Lower lobe of right lung (tissue), 2 donors: ENCODE measurements around the gene KIAA0586. TPM values are rescaled to one million over a fixed set of nuclear protein-coding genes. Genes with fewer than 3 reads are reported as not detected.

Experiments used
- ATAC-seq, 2 donors: fragments of 200-7000 bp; cut with Tn5 transposase; one replicate each; pipeline ENCODE4 v1.9.1; 2020 to 2022; ENCODE audit warnings: mild to moderate bottlenecking in 2 of 2, moderate library complexity in 2 of 2
- DNase-seq: peaks from one replicate; pipeline ENCODE4 v3.0.0-alpha.2; 2020
- H3K27ac ChIP-seq: fragments of 200-600 bp; one replicate; pipeline ENCODE4 v1.8.0; 2022
- H3K27me3 ChIP-seq: fragments of 200-600 bp; one replicate; pipeline ENCODE4 v1.8.0; 2022; ENCODE audit warnings: low read depth
- H3K36me3 ChIP-seq: fragments of 200-600 bp; one replicate; pipeline ENCODE4 v1.8.0; 2022; ENCODE audit warnings: mild to moderate bottlenecking
- H3K4me1 ChIP-seq: fragments of 200-600 bp; one replicate; pipeline ENCODE4 v1.8.0; 2022
- H3K4me3 ChIP-seq: fragments of 200-600 bp; one replicate; pipeline ENCODE4 v1.8.0; 2022; ENCODE audit warnings: mild to moderate bottlenecking
- H3K9me3 ChIP-seq: fragments of 200-600 bp; one replicate; pipeline ENCODE4 v1.8.0; 2022
- intact Hi-C: fragments of 100-400 bp; cut with DNase I; formaldehyde crosslinking; loops from one replicate; pipeline ENCODE4 v1.11.0; 2022
- total RNA-seq: library from RNA; stranded (reverse); fragmentation: NEBNext Ultra II Directional; extraction: Animal tissue kit (Norgen Biotek cat#: 25700); gene quantifications from one replicate; pipeline ENCODE4 v1.2.1, GENCODE V29; 2021
- TF ChIP-seq, protein P1 (sequence below): fragments of 200-600 bp; IDR thresholded peaks from one replicate; pipeline ENCODE4 v1.8.0; 2022; ENCODE audit warnings: antibody characterized with exemption, mild to moderate bottlenecking
- donor health status: DM: no; HTN: yes; CAD: no; lungs with severe emphysema.

Gene KIAA0586
- total RNA-seq, 1 donor from 2014 or later: 13.8 TPM

DNA sequence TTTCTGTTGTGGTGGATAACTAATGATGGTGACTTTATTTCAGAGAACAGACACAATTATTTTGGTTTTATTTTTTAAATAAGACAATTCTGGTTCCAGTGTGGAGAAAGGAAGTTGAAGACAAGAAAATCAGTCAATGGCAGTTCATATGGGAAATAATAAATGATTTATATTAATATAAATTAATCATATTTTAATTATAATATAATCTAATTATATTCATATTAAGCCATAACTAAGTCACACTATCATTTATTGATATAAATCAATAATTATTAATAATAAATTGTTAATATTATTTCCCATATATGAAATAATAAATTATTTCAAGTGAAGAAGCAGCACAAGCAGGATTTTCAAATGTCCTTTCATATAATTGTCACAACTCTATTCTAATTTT is 29.0 kb upstream of the KIAA0586 start:
- Histone ChIP-seq H3K4me3 (no peak overlapping the region), H3K9me3 (no peaks in the 10 kb centered on the region), H3K27me3 (no peaks in the 10 kb centered on the region), H3K36me3 (no peaks in the 10 kb centered on the region), H3K27ac (no peak overlapping the region), H3K4me1 (peaks cover 14% of the 10 kb centered on the region)
- intact Hi-C loops: no loop called here
- no peak for ATAC-seq
- TF ChIP-seq, protein P1, sequence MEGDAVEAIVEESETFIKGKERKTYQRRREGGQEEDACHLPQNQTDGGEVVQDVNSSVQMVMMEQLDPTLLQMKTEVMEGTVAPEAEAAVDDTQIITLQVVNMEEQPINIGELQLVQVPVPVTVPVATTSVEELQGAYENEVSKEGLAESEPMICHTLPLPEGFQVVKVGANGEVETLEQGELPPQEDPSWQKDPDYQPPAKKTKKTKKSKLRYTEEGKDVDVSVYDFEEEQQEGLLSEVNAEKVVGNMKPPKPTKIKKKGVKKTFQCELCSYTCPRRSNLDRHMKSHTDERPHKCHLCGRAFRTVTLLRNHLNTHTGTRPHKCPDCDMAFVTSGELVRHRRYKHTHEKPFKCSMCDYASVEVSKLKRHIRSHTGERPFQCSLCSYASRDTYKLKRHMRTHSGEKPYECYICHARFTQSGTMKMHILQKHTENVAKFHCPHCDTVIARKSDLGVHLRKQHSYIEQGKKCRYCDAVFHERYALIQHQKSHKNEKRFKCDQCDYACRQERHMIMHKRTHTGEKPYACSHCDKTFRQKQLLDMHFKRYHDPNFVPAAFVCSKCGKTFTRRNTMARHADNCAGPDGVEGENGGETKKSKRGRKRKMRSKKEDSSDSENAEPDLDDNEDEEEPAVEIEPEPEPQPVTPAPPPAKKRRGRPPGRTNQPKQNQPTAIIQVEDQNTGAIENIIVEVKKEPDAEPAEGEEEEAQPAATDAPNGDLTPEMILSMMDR: no peak
- no peak for DNase-seq

DNA sequence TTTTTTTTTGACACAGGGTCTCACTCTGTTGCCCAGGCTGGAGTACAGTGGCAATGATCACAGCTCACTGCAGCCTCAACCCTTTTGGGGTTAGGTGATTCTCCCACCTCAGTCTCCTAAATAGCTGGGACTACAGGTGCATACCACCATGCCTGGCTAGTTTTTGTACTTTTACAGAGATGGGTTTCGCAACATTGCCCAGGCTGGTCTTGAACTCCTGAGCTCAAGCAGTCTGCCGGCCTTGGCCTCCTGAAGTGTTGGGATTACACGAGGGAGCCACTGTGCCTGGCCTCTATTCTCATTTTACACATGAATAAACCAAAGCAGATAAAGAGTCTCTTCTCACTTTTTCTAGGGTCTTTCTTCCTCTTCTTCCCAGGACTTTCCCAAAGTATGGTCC is 28.6 kb upstream of the KIAA0586 start:
- intact Hi-C loops: no loop called here
- Histone ChIP-seq H3K4me3 (no peak overlapping the region), H3K27me3 (no peaks in the 10 kb centered on the region), H3K36me3 (no peaks in the 10 kb centered on the region), H3K27ac (no peak overlapping the region), H3K4me1 (peaks cover 14% of the 10 kb centered on the region), H3K9me3 (no peaks in the 10 kb centered on the region)
- no peak for DNase-seq
- no peak for ATAC-seq
- TF ChIP-seq, protein P1: no peak

DNA sequence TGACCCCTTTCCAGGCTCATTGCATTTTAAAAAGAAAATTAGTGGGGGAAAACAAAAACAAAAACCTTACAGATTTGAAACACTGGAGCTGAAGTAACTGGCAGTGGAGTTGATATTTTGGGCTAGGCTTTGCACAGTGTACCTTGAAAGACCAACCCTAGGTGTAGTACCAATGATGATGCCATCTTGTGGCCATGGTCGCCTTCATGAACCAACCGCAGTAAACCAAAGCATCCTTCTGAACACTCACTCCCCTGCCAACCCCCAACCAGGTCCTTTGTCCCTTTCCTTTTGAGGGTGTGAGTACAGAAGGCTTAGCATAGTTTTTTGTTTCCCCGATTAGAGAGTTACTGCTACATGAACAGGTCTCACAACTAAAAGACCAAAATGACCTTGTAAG is 25.9 kb upstream of the KIAA0586 start:
- Histone ChIP-seq H3K27ac (no peak overlapping the region), H3K4me1 (peaks cover 1% of the 10 kb centered on the region), H3K27me3 (no peaks in the 10 kb centered on the region), H3K36me3 (no peaks in the 10 kb centered on the region), H3K4me3 (no peak overlapping the region), H3K9me3 (no peaks in the 10 kb centered on the region)
- intact Hi-C loops: no loop called here
- TF ChIP-seq, protein P1: no peak
- no peak for DNase-seq
- ATAC-seq: no peak

DNA sequence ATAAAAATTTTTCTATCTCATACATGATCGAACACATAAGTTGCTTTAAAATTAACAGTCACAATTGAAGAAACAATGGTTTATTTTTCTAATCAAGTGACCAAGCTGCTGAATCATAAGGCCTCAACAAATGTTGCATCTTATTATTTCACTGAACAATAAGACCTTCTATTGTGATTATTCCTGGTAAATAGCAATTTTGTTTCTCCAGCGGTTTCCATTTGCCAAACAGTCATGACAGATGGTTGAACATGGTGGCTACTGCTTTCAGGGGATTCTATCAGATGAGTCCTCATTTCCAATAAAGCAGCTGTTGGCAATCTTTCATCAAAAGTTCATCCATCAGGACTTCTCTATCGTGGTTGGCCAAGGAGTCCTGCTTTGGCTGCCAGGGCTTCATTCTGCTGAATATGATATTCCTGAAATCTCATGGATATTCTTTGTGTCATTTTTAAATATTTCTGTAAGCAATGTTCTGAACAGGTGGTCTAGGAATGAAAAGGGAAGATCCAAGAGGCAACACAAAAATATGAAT is 18.8 kb upstream of the KIAA0586 start:
- no peak for DNase-seq
- Histone ChIP-seq H3K36me3 (peaks cover 59% of the 10 kb centered on the region), H3K27ac (no peak overlapping the region), H3K27me3 (no peaks in the 10 kb centered on the region), H3K9me3 (no peaks in the 10 kb centered on the region), H3K4me3 (no peak overlapping the region), H3K4me1 (no peaks in the 10 kb centered on the region)
- intact Hi-C loops: no loop called here
- TF ChIP-seq, protein P1: no peak
- ATAC-seq: no peak

DNA sequence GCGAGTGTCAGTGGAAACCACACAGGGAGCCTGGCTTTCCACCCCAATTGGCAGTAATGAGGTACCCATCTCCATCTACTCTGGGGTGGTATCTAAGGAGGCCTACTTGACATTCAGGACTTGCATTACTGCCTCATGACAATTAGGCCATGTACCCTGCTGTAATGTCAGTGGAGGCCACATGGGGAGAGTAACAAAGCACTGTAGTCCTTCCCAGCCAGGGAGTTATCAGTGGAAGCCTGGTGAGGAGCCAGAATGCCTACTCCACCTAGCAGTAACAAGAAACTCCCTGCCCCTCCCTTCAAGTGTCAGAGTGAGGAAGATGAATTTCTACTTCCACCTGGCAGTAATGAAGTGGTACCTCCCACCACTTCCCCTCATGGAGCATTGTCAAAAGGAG is 12.7 kb upstream of the KIAA0586 start:
- no peak for ATAC-seq
- H3K36me3 ChIP-seq: peaks cover 75% of the 10 kb centered on the region

More for the DNA sequence above, 12.7 kb upstream of the KIAA0586 start:
- H3K27me3 ChIP-seq: no peaks in the 10 kb centered on the region
- TF ChIP-seq, protein P1: no peak
- H3K9me3 ChIP-seq: no peaks in the 10 kb centered on the region
- no peak for DNase-seq
- H3K4me3 ChIP-seq: no peak overlapping the region
- no peak overlapping the region for H3K27ac ChIP-seq
- intact Hi-C loops: no loop called here
- no peaks in the 10 kb centered on the region for H3K4me1 ChIP-seq
